Measurements from ENCODE around the gene KMT2C.
A peak's percentile ranks its signal among the peaks of the same experiment; 100 is the strongest.

The KMT2C gene

GRCh38 chr7:152148706-152149105 lies 287.1 kb downstream of the KMT2C start:
- no peak for DNase-seq (ENCODE audit: low read depth in 2 of 2, low spot score in 1 of 2)

GRCh38 chr7:152145853-152146466 lies 289.8 kb downstream of the KMT2C start:
- DNase-seq (ENCODE audit: low read depth in 2 of 2, low spot score in 1 of 2): peak in 1 of 2 donors; percentile 17

- no peak for DNase-seq (ENCODE audit: low read depth in 2 of 2, low spot score in 1 of 2)
These were observed 291.1 kb downstream of the KMT2C start for GRCh38 chr7:152144557-152145245.

GRCh38 chr7:152142976-152143595 lies 292.7 kb downstream of the KMT2C start:
- no peak for DNase-seq (ENCODE audit: low read depth in 2 of 2, low spot score in 1 of 2)

- DNase-seq (ENCODE audit: low read depth in 2 of 2, low spot score in 1 of 2): no peak
These were observed 295.2 kb downstream of the KMT2C start for GRCh38 chr7:152140560-152140959.

GRCh38 chr7:152140067-152140466 lies 295.7 kb downstream of the KMT2C start:
- no peak for DNase-seq (ENCODE audit: low read depth in 2 of 2, low spot score in 1 of 2)

- no peak for DNase-seq (ENCODE audit: low read depth in 2 of 2, low spot score in 1 of 2)
These were observed 298.3 kb downstream of the KMT2C start for GRCh38 chr7:152137476-152138025.

GRCh38 chr7:152136686-152137085 lies 299.1 kb downstream of the KMT2C start:
- DNase-seq (ENCODE audit: low read depth in 2 of 2, low spot score in 1 of 2): no peak

- DNase-seq (ENCODE audit: low read depth in 2 of 2, low spot score in 1 of 2): no peak
These were observed 302.0 kb downstream of the KMT2C start for GRCh38 chr7:152133804-152134203.

GRCh38 chr7:152132812-152133211 lies 303.0 kb downstream of the KMT2C start:
- DNase-seq (ENCODE audit: low read depth in 2 of 2, low spot score in 1 of 2): no peak

GRCh38 chr7:152131981-152132494 lies 303.8 kb downstream of the KMT2C start:
- DNase-seq (ENCODE audit: low read depth in 2 of 2, low spot score in 1 of 2): no peak

GRCh38 chr7:152130658-152131590 lies 304.9 kb downstream of the KMT2C start:
- no peak for DNase-seq (ENCODE audit: low read depth in 2 of 2, low spot score in 1 of 2)

- DNase-seq (ENCODE audit: low read depth in 2 of 2, low spot score in 1 of 2): no peak
These were observed 306.1 kb downstream of the KMT2C start for GRCh38 chr7:152129682-152130081.

GRCh38 chr7:152128741-152129461 lies 306.9 kb downstream of the KMT2C start:
- no peak for DNase-seq (ENCODE audit: low read depth in 2 of 2, low spot score in 1 of 2)

GRCh38 chr7:152128252-152128651 lies 307.6 kb downstream of the KMT2C start:
- DNase-seq (ENCODE audit: low read depth in 2 of 2, low spot score in 1 of 2): no peak

GRCh38 chr7:152127229-152127628 lies 308.6 kb downstream of the KMT2C start:
- no peak for DNase-seq (ENCODE audit: low read depth in 2 of 2, low spot score in 1 of 2)

GRCh38 chr7:152126741-152127140 lies 309.1 kb downstream of the KMT2C start:
- DNase-seq (ENCODE audit: low read depth in 2 of 2, low spot score in 1 of 2): no peak

GRCh38 chr7:152122540-152122939 lies 313.3 kb downstream of the KMT2C start:
- no peak for DNase-seq (ENCODE audit: low read depth in 2 of 2, low spot score in 1 of 2)

GRCh38 chr7:152121432-152121831 lies 314.4 kb downstream of the KMT2C start:
- DNase-seq (ENCODE audit: low read depth in 2 of 2, low spot score in 1 of 2): no peak

- no peak for DNase-seq (ENCODE audit: low read depth in 2 of 2, low spot score in 1 of 2)
These were observed 315.0 kb downstream of the KMT2C start for GRCh38 chr7:152120776-152121175.
